Mesenchymal stem cell (in vitro differentiated cells and primary cell): ENCODE results near the gene KAT6B.
A peak's percentile ranks its signal among the peaks of the same experiment; 100 is the strongest.
"Not testable (repeated sequence)": the region's sequence is repeated elsewhere in the genome, so short reads cannot be mapped to it uniquely, and the experiment has no call there.

Experiments
- DNase-seq: peaks from one replicate; pipeline ENCODE4 v3.0.0-alpha.2; 2013
- H2AFZ ChIP-seq: one replicate; pipeline ENCODE4 v1.6.1; 2013; ENCODE audit warnings: low read depth, mild to moderate bottlenecking, control low read depth, inconsistent platforms, low read length, moderate library complexity
- H2AK5ac ChIP-seq: 2 replicates; pipeline ENCODE4 v1.6.1; 2013; ENCODE audit warnings: low read length, moderate library complexity, mild to moderate bottlenecking, inconsistent platforms; ENCODE audit not compliant: severe bottlenecking
- H2BK120ac ChIP-seq: one replicate; pipeline ENCODE4 v1.6.1; 2013; ENCODE audit warnings: low read depth, mild to moderate bottlenecking, inconsistent platforms, low read length, moderate library complexity
- H2BK12ac ChIP-seq, 2 experiments: one replicate each; pipeline ENCODE4 v1.6.1; 2013; ENCODE audit warnings: inconsistent platforms in 2 of 2, low read length in 2 of 2, mild to moderate bottlenecking in 2 of 2, moderate library complexity in 2 of 2, control low read depth in 1 of 2
- H2BK15ac ChIP-seq: one replicate; pipeline ENCODE4 v1.6.1; 2013; ENCODE audit warnings: mild to moderate bottlenecking, low read depth, inconsistent platforms; ENCODE audit not compliant: poor library complexity, severe bottlenecking
- H2BK5ac ChIP-seq: 2 replicates; pipeline ENCODE4 v1.6.1; 2013; ENCODE audit warnings: low read depth, mild to moderate bottlenecking, low read length, control low read depth, inconsistent platforms; ENCODE audit not compliant: poor library complexity, severe bottlenecking
- H3K14ac ChIP-seq, 2 experiments: one replicate each; pipeline ENCODE4 v1.6.1; 2013; ENCODE audit warnings: inconsistent platforms in 2 of 2, low read length in 2 of 2, control low read depth in 1 of 2, mild to moderate bottlenecking in 1 of 2, moderate library complexity in 1 of 2
- H3K18ac ChIP-seq, 2 experiments: one replicate each; pipeline ENCODE4 v1.6.1; 2013; ENCODE audit warnings: inconsistent platforms in 2 of 2, low read length in 2 of 2, control low read depth in 1 of 2, low read depth in 1 of 2, mild to moderate bottlenecking in 1 of 2
- H3K23ac ChIP-seq, 2 experiments: one replicate each; pipeline ENCODE4 v1.6.1; 2013; ENCODE audit warnings: inconsistent platforms in 2 of 2, low read length in 2 of 2, mild to moderate bottlenecking in 2 of 2, moderate library complexity in 2 of 2, control low read depth in 1 of 2
- H3K27ac ChIP-seq: 2 replicates; pipeline ENCODE4 v1.5.1; 2013; ENCODE audit warnings: mild to moderate bottlenecking, moderate library complexity, low read length, control low read depth, inconsistent platforms; ENCODE audit not compliant: poor library complexity, severe bottlenecking
- H3K27me3 ChIP-seq, 2 experiments: 2 replicates each; pipeline versions ENCODE4 v1.6.1 to v1.7.0; 2013; ENCODE audit warnings: low read length in 2 of 2, mild to moderate bottlenecking in 2 of 2, moderate library complexity in 2 of 2, control low read depth in 1 of 2, inconsistent platforms in 1 of 2; ENCODE audit not compliant: control insufficient read depth in 1 of 2, insufficient read depth in 1 of 2
- H3K36me3 ChIP-seq, 2 experiments: 2 replicates each; pipeline versions ENCODE4 v1.6.1 to v1.7.0; 2013; ENCODE audit warnings: low read length in 2 of 2, control low read depth in 1 of 2, inconsistent platforms in 1 of 2, low read depth in 1 of 2, mild to moderate bottlenecking in 1 of 2; ENCODE audit not compliant: insufficient read depth in 2 of 2, control insufficient read depth in 1 of 2
- H3K4ac ChIP-seq, 2 experiments: one replicate each; pipeline ENCODE4 v1.6.1; 2013; ENCODE audit warnings: inconsistent platforms in 2 of 2, low read length in 2 of 2, mild to moderate bottlenecking in 2 of 2, moderate library complexity in 2 of 2, control low read depth in 1 of 2, low read depth in 1 of 2
- H3K4me1 ChIP-seq: 2 replicates; pipeline ENCODE4 v1.6.1; 2013; ENCODE audit warnings: low read depth, low read length, control low read depth; ENCODE audit not compliant: control insufficient read depth, insufficient read depth
- H3K4me2 ChIP-seq: 2 replicates; pipeline ENCODE4 v1.6.1; 2013; ENCODE audit warnings: low read length, mild to moderate bottlenecking, inconsistent platforms; ENCODE audit not compliant: poor library complexity, severe bottlenecking
- H3K4me3 ChIP-seq, 2 experiments: 2 replicates each; pipeline versions ENCODE4 v1.5.1 to v1.7.0; 2013; ENCODE audit warnings: low read length in 2 of 2, mild to moderate bottlenecking in 2 of 2, control low read depth in 1 of 2, low read depth in 1 of 2; ENCODE audit not compliant: insufficient read depth in 1 of 2
- H3K79me1 ChIP-seq: replicated peaks from 2 replicates; pipeline ENCODE4 v1.6.1; 2013; ENCODE audit warnings: mild to moderate bottlenecking, control low read depth, low read length, inconsistent platforms; ENCODE audit not compliant: poor library complexity, severe bottlenecking
- H3K9ac ChIP-seq: 2 replicates; pipeline ENCODE4 v1.7.0; 2013; ENCODE audit warnings: mild to moderate bottlenecking, low read length, moderate library complexity
- H3K9me3 ChIP-seq: 2 replicates; pipeline ENCODE4 v1.7.0; 2013; ENCODE audit warnings: mild to moderate bottlenecking, low read length; ENCODE audit not compliant: control insufficient read depth
- H4K8ac ChIP-seq: one replicate; pipeline ENCODE4 v1.6.1; 2013; ENCODE audit warnings: inconsistent platforms, mild to moderate bottlenecking, low read length, moderate library complexity
- H4K91ac ChIP-seq: one replicate; pipeline ENCODE4 v1.6.1; 2013; ENCODE audit warnings: mild to moderate bottlenecking, low read length, inconsistent platforms
- WGBS: methylation state at CpG from one replicate; pipeline ENCODE4 v1.1.7; 2013; ENCODE audit warnings: mixed read lengths; 5-methylcytosine and 5-hydroxymethylcytosine counted together

The KAT6B gene

DNA sequence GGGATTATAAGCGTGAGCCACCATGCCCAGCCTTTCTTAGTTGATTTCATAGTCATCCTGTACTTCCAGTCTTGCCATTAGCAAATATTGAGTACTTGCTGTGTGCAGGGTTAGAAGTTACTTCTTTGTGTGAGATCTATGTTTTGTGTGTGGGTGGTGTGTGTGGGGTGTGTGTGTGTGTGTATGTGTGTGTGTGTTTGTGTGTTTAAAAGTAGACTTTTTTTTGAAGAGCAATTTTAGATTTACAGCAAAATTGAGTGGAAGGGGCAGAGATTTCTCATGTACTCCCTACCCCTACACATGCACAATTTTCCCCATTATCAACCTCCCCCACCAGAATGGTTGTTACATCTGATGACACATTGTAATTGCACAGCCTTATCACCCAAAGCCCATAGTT, 48.2 kb downstream of the KAT6B start:
- Histone ChIP-seq H3K18ac (peak overlapping the region in 1 of 2 experiments; percentile 2), H2BK5ac (no peak overlapping the region), H3K4me1 (no peaks in the 10 kb centered on the region), H2BK15ac (no peak overlapping the region), H3K36me3 (no peaks in the 10 kb centered on the region), H4K91ac (no peak overlapping the region), H4K8ac (no peak overlapping the region), H3K27me3 (no peaks in the 10 kb centered on the region), H2AK5ac (no peak overlapping the region), H2AFZ (no peak overlapping the region), H2BK120ac (no peak overlapping the region), H3K4me3 (no peak overlapping the region), H3K14ac (no peak overlapping the region), H3K27ac (no peak overlapping the region), H3K79me1 (peaks cover 38% of the 10 kb centered on the region), H3K4ac (peak overlapping the region in 1 of 2 experiments; percentile 30), H3K9ac (no peak overlapping the region), H3K4me2 (no peak overlapping the region), H3K23ac (no peak overlapping the region), H2BK12ac (no peak overlapping the region), H3K9me3 (no peaks in the 10 kb centered on the region)
- no peak for DNase-seq
- 95% methylated on average over 1 of the region's 1 CpG for WGBS

DNA sequence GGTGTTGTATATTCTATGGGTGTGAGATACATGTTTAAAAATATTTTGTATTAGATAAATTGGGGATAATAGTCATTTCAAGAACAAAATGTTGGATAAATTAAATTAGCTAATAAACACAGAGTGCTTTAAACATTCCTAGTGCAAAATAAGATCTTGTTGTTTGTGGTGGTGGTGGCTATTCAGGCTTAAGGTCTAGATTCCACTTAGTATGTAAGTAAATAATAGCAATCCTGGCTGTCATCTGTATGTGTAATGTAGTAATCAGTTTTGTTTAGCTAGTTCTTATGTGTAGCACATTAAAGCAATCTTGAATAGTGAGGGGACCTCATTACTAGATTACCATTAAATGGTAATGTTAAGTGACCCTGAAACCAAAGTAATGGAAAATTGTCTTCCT, 48.7 kb downstream of the KAT6B start:
- Histone ChIP-seq H3K79me1 (peaks cover 35% of the 10 kb centered on the region), H3K4me1 (no peaks in the 10 kb centered on the region), H3K14ac (no peak overlapping the region)

DNA sequence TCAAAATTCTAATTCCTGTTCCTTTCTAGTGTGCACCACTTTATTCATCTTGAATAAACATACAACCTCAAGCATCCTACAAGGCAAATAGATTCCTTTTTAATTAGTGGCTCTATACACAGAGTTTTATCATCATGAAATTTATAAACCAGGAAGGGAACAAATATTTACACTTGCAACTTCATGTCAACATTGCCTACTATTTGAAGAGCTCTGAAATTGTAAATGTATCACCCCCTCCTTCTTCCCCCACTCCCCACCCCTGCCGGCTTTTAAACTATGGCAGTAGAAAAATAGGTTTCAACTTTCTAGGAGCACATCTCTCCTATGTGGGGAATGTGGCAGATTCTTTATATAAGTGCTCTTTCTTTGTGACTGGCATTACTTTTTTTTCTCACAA, 49.6 kb downstream of the KAT6B start:
- no peak overlapping the region for H3K23ac ChIP-seq
- no peak overlapping the region for H2BK12ac ChIP-seq
- WGBS = no CpG with 5 or more reads among the region's 1 CpG
- no peak overlapping the region for H3K27ac ChIP-seq
- H3K4me2 ChIP-seq = no peak overlapping the region
- H2BK5ac ChIP-seq = no peak overlapping the region
- H2AFZ ChIP-seq = no peak overlapping the region
- H3K9me3 ChIP-seq = no peaks in the 10 kb centered on the region
- no peak overlapping the region for H3K4ac ChIP-seq
- no peak overlapping the region for H3K4me3 ChIP-seq
- no peak overlapping the region for H2BK15ac ChIP-seq
- H3K9ac ChIP-seq = no peak overlapping the region
- DNase-seq = no peak
- H3K18ac ChIP-seq = no peak overlapping the region
- no peaks in the 10 kb centered on the region for H3K4me1 ChIP-seq
- no peak overlapping the region for H3K14ac ChIP-seq
- no peak overlapping the region for H4K91ac ChIP-seq
- no peak overlapping the region for H2AK5ac ChIP-seq
- peaks cover 33% of the 10 kb centered on the region for H3K79me1 ChIP-seq
- H2BK120ac ChIP-seq = no peak overlapping the region
- H3K27me3 ChIP-seq = no peaks in the 10 kb centered on the region
- H4K8ac ChIP-seq = no peak overlapping the region
- H3K36me3 ChIP-seq = no peaks in the 10 kb centered on the region

More for the DNA sequence above, 48.7 kb downstream of the KAT6B start:
- Histone ChIP-seq H3K9me3 (no peaks in the 10 kb centered on the region), H3K4ac (no peak overlapping the region), H3K4me2 (no peak overlapping the region), H3K4me3 (no peak overlapping the region), H3K23ac (no peak overlapping the region), H3K9ac (no peak overlapping the region), H2BK15ac (no peak overlapping the region), H2AK5ac (no peak overlapping the region), H3K18ac (no peak overlapping the region), H2BK12ac (no peak overlapping the region), H3K27me3 (no peaks in the 10 kb centered on the region), H3K36me3 (no peaks in the 10 kb centered on the region), H2BK120ac (no peak overlapping the region), H2BK5ac (no peak overlapping the region), H2AFZ (no peak overlapping the region), H4K8ac (no peak overlapping the region), H3K27ac (no peak overlapping the region), H4K91ac (no peak overlapping the region)
- peak; percentile 42 for DNase-seq

DNA sequence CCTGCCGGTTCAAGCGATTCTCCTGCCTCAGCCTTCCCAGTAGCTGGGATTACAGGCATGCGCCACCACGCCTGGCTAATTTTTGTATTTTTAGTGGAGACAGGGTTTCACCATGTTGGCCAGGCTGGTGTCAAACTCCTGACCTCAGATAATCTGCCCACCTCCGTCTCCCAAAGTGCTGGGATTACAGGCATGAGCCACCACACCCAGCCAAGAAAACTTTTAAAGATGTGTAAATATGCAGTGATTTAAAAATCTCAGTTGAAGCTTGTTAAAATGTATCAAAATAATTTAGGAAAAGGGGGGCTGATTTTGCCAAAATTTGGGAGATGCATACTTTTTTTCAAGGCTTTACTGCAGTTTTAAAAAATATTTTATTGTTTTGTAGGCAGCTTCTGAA, 50.7 kb downstream of the KAT6B start:
- H3K27ac ChIP-seq, H2BK15ac ChIP-seq, DNase-seq, H3K4me1 ChIP-seq, H3K18ac ChIP-seq, H3K14ac ChIP-seq, H2AFZ ChIP-seq, H3K9ac ChIP-seq, H3K27me3 ChIP-seq, H2BK120ac ChIP-seq, H2BK5ac ChIP-seq, H3K36me3 ChIP-seq, H4K91ac ChIP-seq, H4K8ac ChIP-seq, H3K9me3 ChIP-seq, H2AK5ac ChIP-seq, H2BK12ac ChIP-seq, H3K4ac ChIP-seq, H3K23ac ChIP-seq, H3K4me3 ChIP-seq, H3K4me2 ChIP-seq: not testable (repeated sequence)
- WGBS = 88% methylated on average over 2 of the region's 5 CpGs
- peaks cover 43% of the 10 kb centered on the region for H3K79me1 ChIP-seq
